ENCODE results near the gene CAPZB.

DNA sequence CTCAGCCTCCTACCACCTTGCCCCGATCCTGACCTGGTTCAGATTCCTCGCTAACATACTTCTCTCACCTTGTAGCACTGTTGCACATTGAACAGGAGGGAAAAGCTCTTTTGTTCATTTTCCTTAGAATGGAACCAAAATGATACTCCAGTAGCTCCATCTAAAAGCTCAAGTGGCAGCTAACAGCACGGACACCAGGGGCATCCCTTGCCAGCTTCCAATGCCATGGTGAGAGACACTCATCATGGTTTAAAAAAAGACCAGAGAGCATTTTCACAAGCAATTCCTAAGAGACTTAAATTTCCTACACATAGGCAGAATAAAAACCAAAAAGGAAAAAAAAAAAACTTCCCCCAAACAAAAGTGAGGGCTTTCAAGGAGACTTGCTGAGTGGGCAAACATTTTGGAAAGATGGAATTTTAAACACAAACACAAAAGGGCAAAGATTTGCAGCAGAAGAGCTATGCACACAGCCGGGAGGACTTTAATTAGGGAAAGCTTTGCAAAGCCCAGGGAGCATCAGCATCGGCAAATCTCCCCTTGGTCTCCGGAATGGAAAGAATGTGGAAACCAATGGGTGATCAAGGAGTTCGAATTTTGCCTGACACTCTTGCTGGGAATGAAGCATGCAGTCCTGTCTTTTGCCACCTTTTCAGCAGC lies 84.3 kb downstream of the CAPZB start:
- TF ChIP-seq RFX5 (IDR thresholded peaks at IDR 0.05; ENCODE audit: low read depth, low read length) (no peak), SMC3 (IDR thresholded peaks at IDR 0.05; ENCODE audit: low read depth, low read length) (no peak), MAZ (IDR thresholded peaks at IDR 0.05; ENCODE audit: borderline replicate concordance, low read depth, low read length) (no peak)
- TF ChIP-seq, protein P1, sequence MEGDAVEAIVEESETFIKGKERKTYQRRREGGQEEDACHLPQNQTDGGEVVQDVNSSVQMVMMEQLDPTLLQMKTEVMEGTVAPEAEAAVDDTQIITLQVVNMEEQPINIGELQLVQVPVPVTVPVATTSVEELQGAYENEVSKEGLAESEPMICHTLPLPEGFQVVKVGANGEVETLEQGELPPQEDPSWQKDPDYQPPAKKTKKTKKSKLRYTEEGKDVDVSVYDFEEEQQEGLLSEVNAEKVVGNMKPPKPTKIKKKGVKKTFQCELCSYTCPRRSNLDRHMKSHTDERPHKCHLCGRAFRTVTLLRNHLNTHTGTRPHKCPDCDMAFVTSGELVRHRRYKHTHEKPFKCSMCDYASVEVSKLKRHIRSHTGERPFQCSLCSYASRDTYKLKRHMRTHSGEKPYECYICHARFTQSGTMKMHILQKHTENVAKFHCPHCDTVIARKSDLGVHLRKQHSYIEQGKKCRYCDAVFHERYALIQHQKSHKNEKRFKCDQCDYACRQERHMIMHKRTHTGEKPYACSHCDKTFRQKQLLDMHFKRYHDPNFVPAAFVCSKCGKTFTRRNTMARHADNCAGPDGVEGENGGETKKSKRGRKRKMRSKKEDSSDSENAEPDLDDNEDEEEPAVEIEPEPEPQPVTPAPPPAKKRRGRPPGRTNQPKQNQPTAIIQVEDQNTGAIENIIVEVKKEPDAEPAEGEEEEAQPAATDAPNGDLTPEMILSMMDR (conservative IDR thresholded peaks at IDR 0.05; ENCODE audit: low read depth, low read length): no peak
